GM12872 (cell line): ENCODE results near the gene OLFM1.

Source experiments
- TF ChIP-seq, protein P1 (sequence below): IDR thresholded peaks from 3 replicates; pipeline ENCODE4 v1.5.1; 2011; ENCODE audit warnings: low read depth, mild to moderate bottlenecking, low read length, moderate library complexity; ENCODE audit not compliant: insufficient read depth

OLFM1 gene

DNA sequence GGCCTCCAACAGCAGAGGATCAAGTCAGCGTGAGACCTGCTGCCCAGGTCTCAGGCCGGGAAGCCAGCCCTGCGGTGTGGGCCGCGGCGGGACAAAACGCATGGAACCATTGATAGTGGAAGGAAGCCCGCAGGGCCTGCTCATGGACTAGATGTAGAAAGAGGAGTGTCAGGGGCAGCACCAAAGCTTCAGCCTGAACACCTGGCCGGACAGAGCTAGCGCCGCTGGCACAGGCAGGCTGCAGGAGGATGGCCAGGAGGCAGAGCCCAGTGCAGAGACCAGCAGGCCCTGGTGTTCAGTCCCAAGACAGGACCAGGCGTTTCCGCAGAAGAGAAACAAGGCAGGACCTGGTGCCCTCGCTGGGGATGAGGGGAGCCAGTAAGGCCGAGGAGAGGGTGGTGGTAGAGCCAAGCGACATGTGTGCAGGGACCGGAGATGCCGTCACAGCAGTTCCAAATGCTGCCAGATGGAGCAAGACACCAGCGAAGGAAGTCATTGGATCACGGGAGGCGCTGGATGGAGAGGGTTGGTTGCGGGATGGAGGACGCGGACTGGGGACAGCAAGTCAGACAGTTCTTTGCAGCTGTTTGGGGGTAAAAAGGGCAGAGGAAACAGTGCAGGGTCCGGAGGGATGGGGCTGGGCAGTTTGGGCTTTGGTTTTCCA, 42.1 kb upstream of the OLFM1 start:
- TF ChIP-seq, protein P1, sequence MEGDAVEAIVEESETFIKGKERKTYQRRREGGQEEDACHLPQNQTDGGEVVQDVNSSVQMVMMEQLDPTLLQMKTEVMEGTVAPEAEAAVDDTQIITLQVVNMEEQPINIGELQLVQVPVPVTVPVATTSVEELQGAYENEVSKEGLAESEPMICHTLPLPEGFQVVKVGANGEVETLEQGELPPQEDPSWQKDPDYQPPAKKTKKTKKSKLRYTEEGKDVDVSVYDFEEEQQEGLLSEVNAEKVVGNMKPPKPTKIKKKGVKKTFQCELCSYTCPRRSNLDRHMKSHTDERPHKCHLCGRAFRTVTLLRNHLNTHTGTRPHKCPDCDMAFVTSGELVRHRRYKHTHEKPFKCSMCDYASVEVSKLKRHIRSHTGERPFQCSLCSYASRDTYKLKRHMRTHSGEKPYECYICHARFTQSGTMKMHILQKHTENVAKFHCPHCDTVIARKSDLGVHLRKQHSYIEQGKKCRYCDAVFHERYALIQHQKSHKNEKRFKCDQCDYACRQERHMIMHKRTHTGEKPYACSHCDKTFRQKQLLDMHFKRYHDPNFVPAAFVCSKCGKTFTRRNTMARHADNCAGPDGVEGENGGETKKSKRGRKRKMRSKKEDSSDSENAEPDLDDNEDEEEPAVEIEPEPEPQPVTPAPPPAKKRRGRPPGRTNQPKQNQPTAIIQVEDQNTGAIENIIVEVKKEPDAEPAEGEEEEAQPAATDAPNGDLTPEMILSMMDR = no peak

DNA sequence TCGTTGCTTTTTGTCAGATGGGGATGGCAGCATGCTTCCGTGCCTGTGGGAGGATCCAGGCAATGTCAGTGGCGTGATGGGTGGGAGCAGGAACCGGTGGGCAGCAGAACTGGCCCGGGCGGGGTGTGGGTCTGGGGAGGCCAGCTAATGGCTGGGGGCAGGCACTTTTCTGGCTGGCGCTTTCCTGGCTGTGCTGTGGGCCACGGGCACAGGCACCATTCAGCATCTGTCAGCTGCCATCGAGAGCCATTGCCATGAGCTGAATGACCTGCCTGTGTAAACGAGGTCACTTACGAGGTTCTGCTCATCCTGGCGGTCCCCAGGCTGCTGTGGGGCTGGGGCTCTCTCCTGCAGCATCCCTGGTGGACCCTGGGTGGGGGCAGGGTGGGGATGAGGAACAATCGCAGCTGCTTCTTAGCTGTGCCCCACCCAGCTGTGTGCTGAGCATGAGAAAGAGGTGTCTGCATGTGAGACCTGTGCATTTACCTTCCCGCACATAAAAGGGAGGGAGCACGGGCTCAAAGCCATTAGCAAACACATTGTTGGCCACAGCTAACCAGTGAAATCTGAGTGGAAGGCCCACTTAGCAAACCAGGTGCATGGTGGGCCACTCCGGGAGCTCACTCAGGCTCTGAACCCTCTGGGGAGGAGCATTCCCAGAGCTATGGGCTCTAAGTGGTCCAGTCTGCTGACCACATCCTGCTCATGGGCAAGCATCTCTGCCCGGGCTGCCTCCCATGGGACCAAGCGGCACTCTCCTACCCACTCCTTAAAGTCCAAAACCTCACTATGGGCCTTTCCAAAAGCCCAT, 41.3 kb upstream of the OLFM1 start:
- TF ChIP-seq, protein P1 = no peak

DNA sequence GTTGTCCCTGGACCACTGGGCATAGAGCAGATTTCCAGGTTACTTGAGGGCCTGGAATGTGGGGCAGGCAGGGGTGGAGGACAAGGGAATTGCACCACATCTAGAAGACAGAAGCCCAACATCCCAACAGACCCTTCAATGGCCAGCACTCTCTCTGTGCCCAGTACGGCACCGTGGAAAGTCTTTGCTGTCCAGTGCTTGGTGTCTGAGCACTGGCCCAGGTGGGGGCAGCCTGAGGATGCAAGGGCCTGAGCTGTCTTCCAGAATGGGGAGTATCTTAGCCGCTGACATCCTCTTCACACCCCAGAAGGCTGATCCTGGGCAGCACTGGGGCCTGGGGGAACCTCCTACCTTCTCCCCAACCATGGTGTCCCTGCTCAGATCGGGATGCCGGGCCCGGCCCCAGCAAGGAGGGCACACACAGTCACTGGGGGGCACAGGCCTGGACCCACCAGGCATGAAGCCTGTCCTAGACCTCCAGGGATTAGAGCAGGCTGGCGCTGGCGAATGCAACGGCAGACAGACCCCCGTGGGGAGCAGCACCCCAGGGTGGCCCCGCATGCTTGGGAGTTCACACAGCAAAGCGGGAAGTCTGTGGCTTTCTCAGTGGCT, 40.6 kb upstream of the OLFM1 start:
- TF ChIP-seq, protein P1 = no peak

DNA sequence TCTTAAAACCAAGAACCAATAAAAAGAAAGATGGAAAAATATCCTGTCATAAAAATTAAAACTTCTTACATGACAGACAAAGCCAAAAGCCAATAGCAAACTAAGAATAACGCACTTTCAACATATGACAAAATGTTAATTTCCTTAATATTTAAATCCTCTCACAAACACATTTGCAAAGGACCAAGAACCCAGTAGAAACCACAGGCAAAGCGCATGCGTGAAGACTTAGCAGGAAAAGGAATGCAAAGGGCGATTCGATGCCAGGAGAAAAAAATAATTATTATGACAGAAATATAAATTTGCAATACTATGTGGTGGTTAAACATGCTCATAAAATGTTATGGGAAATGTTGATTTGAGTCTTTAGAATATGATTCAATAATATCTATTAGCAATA, 39.9 kb upstream of the OLFM1 start:
- TF ChIP-seq, protein P1 = no peak

DNA sequence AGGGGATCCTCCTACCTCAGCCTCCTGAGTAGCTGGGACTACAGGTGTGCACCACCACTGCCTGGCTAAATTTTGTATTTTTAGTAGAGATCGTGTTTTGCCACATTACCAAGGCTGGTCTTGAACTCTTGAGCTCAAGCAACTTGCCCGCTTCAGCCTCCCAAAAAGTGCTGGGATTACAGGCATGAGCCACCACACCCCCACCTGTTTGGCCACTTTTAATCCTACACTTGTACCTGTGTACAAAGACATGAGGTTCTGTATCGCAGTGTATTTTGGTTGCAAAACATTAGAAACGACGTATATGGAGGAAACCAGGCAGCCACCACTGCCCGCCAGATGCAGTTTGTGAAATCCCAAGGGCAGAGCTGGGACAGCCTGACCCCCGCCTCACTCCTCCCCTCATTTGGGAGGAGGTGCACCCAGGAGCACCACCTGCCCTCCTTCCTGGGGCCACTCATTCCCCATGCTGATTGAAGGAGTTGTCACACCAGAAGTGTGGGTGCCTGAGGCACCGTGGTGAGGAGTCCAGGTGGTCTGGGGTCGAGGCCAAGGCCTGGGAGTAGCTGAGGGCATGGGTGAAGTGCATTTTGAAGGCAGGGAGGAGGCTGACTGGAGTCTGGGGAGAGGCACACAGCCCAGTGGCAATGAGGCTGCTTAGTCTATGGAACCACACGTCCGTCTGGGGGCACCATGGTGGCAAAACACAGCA, 39.3 kb upstream of the OLFM1 start:
- TF ChIP-seq, protein P1 = no peak

DNA sequence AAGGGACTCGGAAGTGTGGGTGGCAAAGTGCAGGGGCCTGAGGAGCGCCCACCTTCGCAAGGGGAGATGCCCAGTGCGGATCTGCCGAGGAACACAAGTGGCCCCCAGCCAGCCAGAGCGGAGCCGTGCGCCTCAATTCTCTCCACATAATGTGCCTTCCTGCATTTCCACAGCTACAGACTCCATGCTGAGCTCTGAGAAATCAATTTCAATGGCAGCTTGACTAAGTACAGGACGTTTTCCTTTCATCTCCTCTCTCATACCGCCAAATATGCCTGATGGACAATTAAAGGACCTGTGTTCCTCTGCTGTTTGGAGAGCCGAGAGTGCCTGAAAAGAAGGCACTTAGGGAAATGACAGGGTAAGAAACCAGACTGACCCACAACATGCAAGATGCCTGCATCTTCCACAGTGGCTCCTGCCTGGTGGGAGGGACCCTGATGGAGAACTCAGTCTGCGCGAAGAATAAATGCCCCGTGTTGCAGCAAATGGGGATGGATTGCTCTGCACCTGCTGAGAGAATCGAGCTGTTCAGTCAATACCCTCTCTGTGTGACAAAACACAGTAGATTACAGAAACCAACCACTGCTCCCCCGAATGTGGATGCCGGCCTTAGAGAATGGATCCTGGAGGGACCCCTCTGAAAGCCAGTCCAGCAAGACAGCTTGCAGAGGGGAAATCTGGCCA, 38.6 kb upstream of the OLFM1 start:
- TF ChIP-seq, protein P1 = no peak
